PC-9 (cell line): Measurements from ENCODE around the gene PPFIBP1. TPM values are rescaled to one million over a fixed set of nuclear protein-coding genes. Genes with fewer than 3 reads are reported as not detected.

Experiments
- BruUV-seq: library from RNA; stranded (reverse); fragments of 400-500 nt; replicated peaks from 2 replicates; lab custom pipeline; 2021; lab: Mats Ljungman, UMichigan
- CTCF ChIA-PET: fragments of 300-600 bp; sonication (Branson Sonifier 250); formaldehyde crosslinking; loops from one replicate; lab custom pipeline; 2022; ENCODE audit warnings: antibody characterized with exemption; lab: Charles Lee
- POLR2A ChIA-PET: fragments of 300-600 bp; sonication (Branson Sonifier 250); formaldehyde crosslinking; loops from one replicate; lab custom pipeline; 2022; ENCODE audit warnings: antibody characterized with exemption; ENCODE audit not compliant: unreplicated experiment; lab: Charles Lee
- DNase-seq, 2 experiments: peaks; one replicate each; pipeline versions ENCODE4 v3.0.0 to v3.0.0-alpha.2; 2015 to 2022; ENCODE audit warnings: mixed read lengths in 1 of 2
- H2AFZ ChIP-seq: fragments of 200-600 bp; sonication (generic); 2 replicates; pipeline ENCODE4 v1.8.1; 2017; ENCODE audit warnings: antibody characterized with exemption
- H3F3A ChIP-seq: fragments of 200-600 bp; sonication (generic); 2 replicates; pipeline ENCODE4 v1.8.1; 2017; ENCODE audit warnings: antibody characterized with exemption, mild to moderate bottlenecking, low read depth; ENCODE audit not compliant: insufficient read depth
- H3K27ac ChIP-seq: fragments of 200-600 bp; sonication (generic); 2 replicates; pipeline ENCODE4 v1.6.1; 2016; ENCODE audit warnings: mixed run types
- H3K27me3 ChIP-seq: fragments of 200-600 bp; sonication (generic); 2 replicates; pipeline ENCODE4 v1.6.1; 2016; ENCODE audit warnings: low read depth, mixed run types; ENCODE audit not compliant: insufficient read depth
- H3K36me3 ChIP-seq: fragments of 200-600 bp; sonication (generic); 2 replicates; pipeline ENCODE4 v1.6.1; 2016; ENCODE audit warnings: low read depth, mixed run types
- H3K4me1 ChIP-seq: fragments of 200-600 bp; sonication (generic); replicated peaks from 2 replicates; pipeline ENCODE4 v1.6.1; 2016; ENCODE audit warnings: mixed run types; ENCODE audit not compliant: insufficient read depth
- H3K4me2 ChIP-seq: fragments of 200-600 bp; sonication (generic); 2 replicates; pipeline ENCODE4 v1.6.1; 2017; ENCODE audit warnings: mixed run types
- H3K4me3 ChIP-seq: fragments of 200-600 bp; sonication (generic); 2 replicates; pipeline ENCODE4 v1.6.1; 2016; ENCODE audit warnings: mixed run types
- H3K79me2 ChIP-seq: fragments of 200-600 bp; sonication (generic); 2 replicates; pipeline ENCODE4 v1.6.1; 2017; ENCODE audit warnings: low read depth, mixed run types
- H3K9me2 ChIP-seq: fragments of 200-600 bp; sonication (generic); 2 replicates; pipeline ENCODE4 v1.8.1; 2017; ENCODE audit warnings: mild to moderate bottlenecking; ENCODE audit not compliant: insufficient read depth
- H3K9me3 ChIP-seq: fragments of 200-600 bp; sonication (generic); 2 replicates; pipeline ENCODE4 v1.8.1; 2016; ENCODE audit warnings: low read depth; ENCODE audit not compliant: insufficient read depth
- H4K20me1 ChIP-seq: fragments of 200-600 bp; sonication (generic); 2 replicates; pipeline ENCODE4 v1.8.1; 2017; ENCODE audit not compliant: insufficient read depth
- CTCF ChIP-seq: fragments of 200-600 bp; sonication (generic); conservative IDR thresholded peaks from 2 replicates; pipeline ENCODE4 v1.6.1; 2017; ENCODE audit warnings: mixed run types, antibody characterized with exemption, mild to moderate bottlenecking, moderate library complexity
- EZH2 ChIP-seq: fragments of 200-600 bp; sonication (generic); IDR thresholded peaks from 2 replicates; pipeline ENCODE4 v1.8.0; 2017; ENCODE audit warnings: antibody characterized with exemption, low read depth
- intact Hi-C: fragments of 100-400 bp; cut with micrococcal nuclease; formaldehyde crosslinking; loops from one replicate; pipeline ENCODE4 v1.10.0; 2022; ENCODE audit not compliant: unreplicated experiment
- total RNA-seq: library from RNA; stranded (reverse); gene quantifications from 2 replicates; pipeline ENCODE4 v1.2.3, GENCODE V29; 2021

Gene PPFIBP1
- total RNA-seq, 1 experiment from 2014 or later, result 77.0 TPM

- H3K79me2 ChIP-seq, result 0 out of 2 replicates have a peak, but pooled peaks cover 2% of the 10 kb centered on the region
- no peaks in the 10 kb centered on the region; the same call in 1 of the 2 replicates for H3K9me3 ChIP-seq
- H2AFZ ChIP-seq, result no peak overlapping the region
- no peak overlapping the region for H3K4me2 ChIP-seq
- BruUV-seq, result no TSS peak
- TF ChIP-seq EZH2 (no peak), CTCF (no peak)
- H3K27ac ChIP-seq, result no peak overlapping the region
- peaks cover 9% of the 10 kb centered on the region; the same call in 1 of the 2 replicates for H3F3A ChIP-seq
- no peaks in the 10 kb centered on the region for H3K27me3 ChIP-seq
- no peaks in the 10 kb centered on the region for H4K20me1 ChIP-seq
- ChIA-PET POLR2A (no interaction called here), CTCF (no interaction called here)
- intact Hi-C loops, result no loop called here
- H3K36me3 ChIP-seq, result no peaks in the 10 kb centered on the region
- H3K4me1 ChIP-seq, result peaks cover 22% of the 10 kb centered on the region
- DNase-seq, result no peak
- no peaks in the 10 kb centered on the region for H3K9me2 ChIP-seq
- no peak overlapping the region for H3K4me3 ChIP-seq
These were observed 90.4 kb downstream of the PPFIBP1 start for GRCh38 chr12:27614386-27614785.

- ChIA-PET CTCF (no interaction called here), POLR2A (no interaction called here)
- intact Hi-C loops, result no loop called here
- no peak overlapping the region for H3K4me3 ChIP-seq
- no peaks in the 10 kb centered on the region for H4K20me1 ChIP-seq
- H3K27ac ChIP-seq, result no peak overlapping the region
- H3K79me2 ChIP-seq, result no peaks in the 10 kb centered on the region
- no peak overlapping the region for H3K4me2 ChIP-seq
- no peak overlapping the region for H2AFZ ChIP-seq
- BruUV-seq, result no TSS peak
- DNase-seq, result no peak
- no peak for TF ChIP-seq CTCF
- TF ChIP-seq EZH2, result no peak
- H3K9me3 ChIP-seq, result no peaks in the 10 kb centered on the region; the same call in 1 of the 2 replicates
- H3K4me1 ChIP-seq, result peaks cover 22% of the 10 kb centered on the region
- peaks cover 9% of the 10 kb centered on the region for H3F3A ChIP-seq
- no peaks in the 10 kb centered on the region for H3K9me2 ChIP-seq
- H3K36me3 ChIP-seq, result no peaks in the 10 kb centered on the region
- no peaks in the 10 kb centered on the region for H3K27me3 ChIP-seq
These were observed 90.9 kb downstream of the PPFIBP1 start for GRCh38 chr12:27614866-27615265.

GRCh38 chr12:27615331-27615891 is 91.4 kb downstream of the PPFIBP1 start:
- ChIA-PET CTCF (no interaction called here), POLR2A (no interaction called here)
- Histone ChIP-seq H3K36me3 (no peaks in the 10 kb centered on the region), H3K27me3 (no peaks in the 10 kb centered on the region), H3K9me2 (no peaks in the 10 kb centered on the region), H4K20me1 (no peaks in the 10 kb centered on the region), H3K4me3 (no peak overlapping the region), H3K27ac (no peak overlapping the region), H3F3A (peaks cover 9% of the 10 kb centered on the region), H2AFZ (no peak overlapping the region), H3K4me1 (peaks cover 19% of the 10 kb centered on the region), H3K4me2 (no peak overlapping the region), H3K9me3 (no peaks in the 10 kb centered on the region; the same call in 1 of the 2 replicates), H3K79me2 (no peaks in the 10 kb centered on the region)
- peak in 1 of 2 experiments; percentile 38 for DNase-seq
- TF ChIP-seq CTCF, result no peak
- no TSS peak for BruUV-seq
- intact Hi-C loops, result no loop called here
